ENCODE measurements around the gene RGS16. TPM values are rescaled to one million over a fixed set of nuclear protein-coding genes. Genes with fewer than 3 reads are reported as not detected.
A peak's percentile ranks its signal among the peaks of the same experiment; 100 is the strongest.

Gene RGS16
- total and polyA plus RNA-seq, 9 of the 15 experiments (the other 6 are each of a cell fraction or from before 2014, with no cell fraction given), result 0.07 to 0.55 (median 0.36) TPM

DNA sequence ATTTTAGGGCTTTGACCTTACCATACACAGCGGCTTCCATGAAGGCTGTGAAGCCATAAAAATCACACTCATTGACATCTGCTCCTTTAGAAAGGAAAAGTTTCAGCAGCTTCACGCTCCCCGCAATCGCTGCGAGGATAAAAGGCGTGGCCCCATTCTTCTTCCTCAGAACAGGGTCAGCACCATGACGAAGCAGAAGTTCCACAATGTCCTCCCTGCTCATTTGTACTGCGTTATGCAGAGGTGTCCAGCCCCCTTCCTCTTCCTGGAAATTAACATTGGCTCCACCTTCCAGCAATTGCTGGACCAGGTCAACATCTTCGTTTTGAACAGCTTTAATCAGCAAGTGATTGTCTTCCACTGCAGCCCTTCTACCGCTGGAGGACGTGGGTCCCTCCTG lies 17.8 kb downstream of the RGS16 start (continued):
- 0 out of 4 replicates have a peak, but pooled peaks of 1 of the 2 experiments have one; percentile 22 for TF ChIP-seq UBTF (IDR thresholded peaks at IDR 0.05; ENCODE audit: borderline replicate concordance in 1 of 2, low read depth in 2 of 2, low read length in 2 of 2)
- peak; percentile 79 for TF ChIP-seq L3MBTL2 (IDR thresholded peaks at IDR 0.05)
- TF ChIP-seq ID3 (CRISPR knock-in tag; IDR thresholded peaks at IDR 0.05), result no peak
- no peak for TF ChIP-seq ID3 (tag; IDR thresholded peaks at IDR 0.05)
- peak; percentile 63; the same call in 1 of the 2 replicates for TF ChIP-seq KLF6 (CRISPR knock-in tag; IDR thresholded peaks at IDR 0.05; ENCODE audit: borderline replicate concordance)
- TF ChIP-seq MAFG (tag; conservative IDR thresholded peaks at IDR 0.05), result peak; percentile 94
- peak; percentile 94 for TF ChIP-seq ZNF316 (IDR thresholded peaks at IDR 0.05)
- no peak for TF ChIP-seq TAF1 (IDR thresholded peaks at IDR 0.05; ENCODE audit: control insufficient read depth, extremely low read depth, insufficient read depth, low read length, severe bottlenecking)
- TF ChIP-seq ESRRA (IDR thresholded peaks at IDR 0.05; ENCODE audit: borderline replicate concordance, low read depth), result peak; percentile 73
- TF ChIP-seq ARID1B (IDR thresholded peaks at IDR 0.05), result peak; percentile 49
- TF ChIP-seq NRF1 (conservative IDR thresholded peaks at IDR 0.05 in 1 of 2, IDR thresholded peaks at IDR 0.05 in 1 of 2), result peak; percentile 30 to 50; a peak in 2 of 4 replicates
- no peak for TF ChIP-seq KHSRP (IDR thresholded peaks at IDR 0.05)
- no peak for TF ChIP-seq ZNF165 (CRISPR knock-in tag; IDR thresholded peaks at IDR 0.05; ENCODE audit: borderline replicate concordance)
- peak; percentile 80 for TF ChIP-seq MAFK (IDR thresholded peaks at IDR 0.05; ENCODE audit: low read length)
- TF ChIP-seq GATAD2A (IDR thresholded peaks at IDR 0.05), result no peak
- TF ChIP-seq ATF1 (CRISPR knock-in tag; IDR thresholded peaks at IDR 0.05), result no peak
- peak; percentile 64 for TF ChIP-seq ATF1 (tag; IDR thresholded peaks at IDR 0.05)
- TF ChIP-seq BRF2 (IDR thresholded peaks at IDR 0.05; ENCODE audit: borderline replicate concordance, insufficient read depth, insufficient read length), result no peak
- no peak for TF ChIP-seq PYGO2 (tag; IDR thresholded peaks at IDR 0.05)
- 0 out of 2 replicates have a peak, but pooled peaks have one; percentile 73 for TF ChIP-seq HDGF (IDR thresholded peaks at IDR 0.05)
- TF ChIP-seq BRD9 (IDR thresholded peaks at IDR 0.05; ENCODE audit: low read depth, partially characterized antibody), result no peak
- TF ChIP-seq MEIS2 (IDR thresholded peaks at IDR 0.05; ENCODE audit: partially characterized antibody), result no peak
- no peak for TF ChIP-seq SP2 (IDR thresholded peaks at IDR 0.05; ENCODE audit: extremely low read depth, low read depth, low read length, poor library complexity, severe bottlenecking)
- peak; percentile 73 for TF ChIP-seq ELF1 (tag; IDR thresholded peaks at IDR 0.05)
- TF ChIP-seq JUND (IDR thresholded peaks at IDR 0.05; ENCODE audit: borderline replicate concordance, low read depth, low read length), result peak; percentile 60
- TF ChIP-seq JUND (tag; IDR thresholded peaks at IDR 0.05; ENCODE audit: borderline replicate concordance, low read depth, low read length), result no peak; the same call in 2 of the 3 replicates
- no peak for TF ChIP-seq GTF2F1 (IDR thresholded peaks at IDR 0.05; ENCODE audit: low read depth, low read length)

Data from K562 (cell line).